HFF-Myc (cell line): ENCODE data around the gene CKAP5.
A peak's percentile ranks its signal among the peaks of the same experiment; 100 is the strongest.
"Not testable (repeated sequence)": the region's sequence is repeated elsewhere in the genome, so short reads cannot be mapped to it uniquely, and the experiment has no call there.

Experiments used
- DNase-seq: peaks from one replicate; pipeline ENCODE4 v3.0.0-alpha.2; 2011; ENCODE audit warnings: low read depth; ENCODE audit errors: extremely low read depth
- H3K4me3 ChIP-seq: replicated peaks from 2 replicates; pipeline ENCODE4 v1.5.1; 2011; ENCODE audit warnings: low read depth, mild to moderate bottlenecking, control low read depth, low read length
- CTCF ChIP-seq: IDR thresholded peaks from 2 replicates; pipeline ENCODE4 v1.5.1; 2012; ENCODE audit warnings: mild to moderate bottlenecking, low read depth, low read length, control low read depth; ENCODE audit errors: missing control alignments

The CKAP5 gene

GRCh38 chr11:46832511-46833214 is 13.4 kb downstream of the CKAP5 start:
- no peak for DNase-seq
- H3K4me3 ChIP-seq = no peak overlapping the region
- no peak for TF ChIP-seq CTCF

- no peak for TF ChIP-seq CTCF
- H3K4me3 ChIP-seq = no peak overlapping the region
- DNase-seq = no peak
Observed at GRCh38 chr11:46827995-46828394, 18.1 kb downstream of the CKAP5 start.

- no peak for TF ChIP-seq CTCF
- peak; percentile 33 for DNase-seq
- H3K4me3 ChIP-seq = peak overlapping the region; percentile 54
Observed at GRCh38 chr11:46826310-46827044, 19.6 kb downstream of the CKAP5 start.

GRCh38 chr11:46808799-46809431 is 37.2 kb downstream of the CKAP5 start:
- TF ChIP-seq CTCF = peak; percentile 5
- DNase-seq = no peak
- H3K4me3 ChIP-seq = no peak overlapping the region

- DNase-seq = no peak
- TF ChIP-seq CTCF = no peak
- H3K4me3 ChIP-seq = no peak overlapping the region
Observed at GRCh38 chr11:46801694-46802470, 44.2 kb downstream of the CKAP5 start.

- no peak for DNase-seq
- H3K4me3 ChIP-seq = no peak overlapping the region
Observed at GRCh38 chr11:46800177-46800576, 45.9 kb downstream of the CKAP5 start.

GRCh38 chr11:46799725-46800124 is 46.4 kb downstream of the CKAP5 start:
- H3K4me3 ChIP-seq, DNase-seq: not testable (repeated sequence)

More at GRCh38 chr11:46800177-46800576, 45.9 kb downstream of the CKAP5 start:
- no peak for TF ChIP-seq CTCF
